Uterus (tissue), 2 donors: ENCODE measurements around the gene ATF7.

Source experiments
- POLR2A ChIP-seq, 2 donors: fragments of 450-650 bp; IDR thresholded peaks; one replicate each; pipeline ENCODE4 v1.6.1; 2016; ENCODE audit warnings: antibody characterized with exemption in 2 of 2, mild to moderate bottlenecking in 1 of 2, moderate library complexity in 1 of 2
- TF ChIP-seq, protein P1 (sequence below), 4 experiments: fragments of 200-600 bp in 2 of 4; fragments of 450-650 bp in 2 of 4; sonication (generic) in 2 of 4; IDR thresholded peaks; one replicate each; pipeline ENCODE4 v1.5.1; 2016 to 2019; ENCODE audit warnings: antibody characterized with exemption in 4 of 4, mild to moderate bottlenecking in 2 of 4, moderate library complexity in 1 of 4

- TF ChIP-seq, protein P1, sequence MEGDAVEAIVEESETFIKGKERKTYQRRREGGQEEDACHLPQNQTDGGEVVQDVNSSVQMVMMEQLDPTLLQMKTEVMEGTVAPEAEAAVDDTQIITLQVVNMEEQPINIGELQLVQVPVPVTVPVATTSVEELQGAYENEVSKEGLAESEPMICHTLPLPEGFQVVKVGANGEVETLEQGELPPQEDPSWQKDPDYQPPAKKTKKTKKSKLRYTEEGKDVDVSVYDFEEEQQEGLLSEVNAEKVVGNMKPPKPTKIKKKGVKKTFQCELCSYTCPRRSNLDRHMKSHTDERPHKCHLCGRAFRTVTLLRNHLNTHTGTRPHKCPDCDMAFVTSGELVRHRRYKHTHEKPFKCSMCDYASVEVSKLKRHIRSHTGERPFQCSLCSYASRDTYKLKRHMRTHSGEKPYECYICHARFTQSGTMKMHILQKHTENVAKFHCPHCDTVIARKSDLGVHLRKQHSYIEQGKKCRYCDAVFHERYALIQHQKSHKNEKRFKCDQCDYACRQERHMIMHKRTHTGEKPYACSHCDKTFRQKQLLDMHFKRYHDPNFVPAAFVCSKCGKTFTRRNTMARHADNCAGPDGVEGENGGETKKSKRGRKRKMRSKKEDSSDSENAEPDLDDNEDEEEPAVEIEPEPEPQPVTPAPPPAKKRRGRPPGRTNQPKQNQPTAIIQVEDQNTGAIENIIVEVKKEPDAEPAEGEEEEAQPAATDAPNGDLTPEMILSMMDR (IDR thresholded peaks at IDR 0.05): no peak
- no peak for TF ChIP-seq POLR2A (IDR thresholded peaks at IDR 0.05)
Observed at GRCh38 chr12:53467082-53467481, 159.1 kb downstream of the ATF7 start.
